K562 (cell line): ENCODE results near the gene PTPN9. TPM values are rescaled to one million over a fixed set of nuclear protein-coding genes. Genes with fewer than 3 reads are reported as not detected.

Experiments
- BHLHE40 ChIP-seq: IDR thresholded peaks from 2 replicates; pipeline ENCODE4 v1.6.1; 2011; ENCODE audit warnings: low read length, improper control_type of control experiment
- BRD4 ChIP-seq: fragments of 200-600 bp; sonication (generic); IDR thresholded peaks from 2 replicates; pipeline ENCODE4 v1.6.1; 2017; ENCODE audit warnings: inconsistent platforms
- FUS ChIP-seq: fragments of 200-400 bp; formaldehyde crosslinking; optimal IDR thresholded peaks from 2 replicates; pipeline ENCODE3; 2017; ENCODE audit warnings: low read depth, low read length
- HNRNPLL ChIP-seq: fragments of 200-400 bp; formaldehyde crosslinking; IDR thresholded peaks from 2 replicates; pipeline ENCODE4 v1.6.1; 2017; ENCODE audit warnings: low read length, low read depth, mild to moderate bottlenecking; ENCODE audit not compliant: poor library complexity, severe bottlenecking
- L3MBTL2 ChIP-seq: fragments of 450-650 bp; IDR thresholded peaks from 2 replicates; pipeline ENCODE4 v1.6.1; 2016; ENCODE audit warnings: mild to moderate bottlenecking, moderate library complexity
- MAZ ChIP-seq, 2 experiments: fragments of 450-650 bp in 1 of 2; sonication (generic) in 1 of 2; formaldehyde crosslinking; IDR thresholded peaks in 1 of 2; conservative IDR thresholded peaks in 1 of 2; 2 replicates each; pipeline versions ENCODE4 v1.4.0 to v1.5.0; 2020; ENCODE audit warnings: mild to moderate bottlenecking in 1 of 2, missing genetic modification reagents in 1 of 2
- NCOA6 ChIP-seq: fragments of 450-650 bp; IDR thresholded peaks from 2 replicates; pipeline ENCODE4 v1.6.1; 2017; ENCODE audit warnings: mild to moderate bottlenecking
- POLR2AphosphoS5 ChIP-seq: IDR thresholded peaks from 2 replicates; pipeline ENCODE4 v1.6.1; 2011; ENCODE audit warnings: mild to moderate bottlenecking, low read depth, low read length, moderate library complexity; ENCODE audit not compliant: control insufficient read depth, insufficient read depth
- YY1 ChIP-seq, 3 experiments: IDR thresholded peaks; 2 replicates each; pipeline ENCODE4 v1.6.1; 2011; ENCODE audit warnings: low read length in 2 of 3, mild to moderate bottlenecking in 2 of 3, moderate library complexity in 2 of 3, borderline replicate concordance in 1 of 3, control low read depth in 1 of 3, low read depth in 1 of 3; ENCODE audit not compliant: insufficient read depth in 3 of 3, insufficient replicate concordance in 2 of 3, control insufficient read depth in 1 of 3, insufficient read length in 1 of 3; ENCODE audit errors: extremely low read depth in 1 of 3
- polyA plus RNA-seq, 8 experiments: library from polyadenylated mRNA; depleted of rRNA in 4 of 8; stranded (reverse) in 5 of 8; unstranded in 3 of 8; fragments of >200 nt; fragmentation: Nextera tagmentation in 2 of 8; fragmentation: Illumina TruSeq in 1 of 8; extraction: Ambion mirVana in 2 of 8; extraction: Trizol in 1 of 8; gene quantifications; 2 replicates each; pipeline versions ENCODE4 v1.2.1 to v1.2.3, GENCODE V29; 2011 to 2014; ENCODE audit warnings: inconsistent platforms in 1 of 8, missing spikeins in 1 of 8
- total RNA-seq, 7 experiments: library from RNA; depleted of rRNA in 6 of 7; stranded (reverse); fragments of >200 nt in 6 of 7; fragmentation: Illumina TruSeq in 2 of 7; extraction: Trizol in 2 of 7; gene quantifications; 2 replicates each; pipeline versions ENCODE4 v1.2.1 to v1.2.3, GENCODE V29; 2011 to 2021; ENCODE audit warnings: low replicate concordance in 1 of 7
- TF ChIP-seq, protein P1 (sequence below), 2 experiments: IDR thresholded peaks; 2 replicates each; pipeline ENCODE4 v1.6.1; 2011; ENCODE audit warnings: borderline replicate concordance in 1 of 2, control low read depth in 1 of 2, low read depth in 1 of 2, low read length in 1 of 2, mild to moderate bottlenecking in 1 of 2, mixed read lengths in 1 of 2, moderate library complexity in 1 of 2; ENCODE audit not compliant: insufficient read depth in 1 of 2, insufficient read length in 1 of 2, poor library complexity in 1 of 2, severe bottlenecking in 1 of 2; ENCODE audit errors: extremely low read depth in 1 of 2
- TF ChIP-seq, protein P2 (sequence below), 3 experiments: fragments of 200-800 bp in 1 of 3; fragments of 250-450 bp in 1 of 3; fragments of 450-650 bp in 1 of 3; sonication (Bioruptor Pico) in 1 of 3; sonication (Bioruptor generic) in 1 of 3; formaldehyde crosslinking in 1 of 3; IDR thresholded peaks; 2 replicates each; pipeline versions ENCODE4 v1.6.1 to v1.8.0; 2016 to 2022; ENCODE audit warnings: mild to moderate bottlenecking in 2 of 3, missing genetic modification characterization in 2 of 3, missing compliant biosample characterization in 1 of 3, moderate library complexity in 1 of 3
- TF ChIP-seq, protein P3 (sequence below): fragments of 450-650 bp; IDR thresholded peaks from 2 replicates; pipeline ENCODE4 v1.6.1; 2018; ENCODE audit not compliant: partially characterized antibody

The PTPN9 gene
- total and polyA plus RNA-seq, 9 of the 15 experiments (the other 6 are each of a cell fraction or from before 2014, with no cell fraction given): 5.0 to 24.0 (median 14.2) TPM

DNA sequence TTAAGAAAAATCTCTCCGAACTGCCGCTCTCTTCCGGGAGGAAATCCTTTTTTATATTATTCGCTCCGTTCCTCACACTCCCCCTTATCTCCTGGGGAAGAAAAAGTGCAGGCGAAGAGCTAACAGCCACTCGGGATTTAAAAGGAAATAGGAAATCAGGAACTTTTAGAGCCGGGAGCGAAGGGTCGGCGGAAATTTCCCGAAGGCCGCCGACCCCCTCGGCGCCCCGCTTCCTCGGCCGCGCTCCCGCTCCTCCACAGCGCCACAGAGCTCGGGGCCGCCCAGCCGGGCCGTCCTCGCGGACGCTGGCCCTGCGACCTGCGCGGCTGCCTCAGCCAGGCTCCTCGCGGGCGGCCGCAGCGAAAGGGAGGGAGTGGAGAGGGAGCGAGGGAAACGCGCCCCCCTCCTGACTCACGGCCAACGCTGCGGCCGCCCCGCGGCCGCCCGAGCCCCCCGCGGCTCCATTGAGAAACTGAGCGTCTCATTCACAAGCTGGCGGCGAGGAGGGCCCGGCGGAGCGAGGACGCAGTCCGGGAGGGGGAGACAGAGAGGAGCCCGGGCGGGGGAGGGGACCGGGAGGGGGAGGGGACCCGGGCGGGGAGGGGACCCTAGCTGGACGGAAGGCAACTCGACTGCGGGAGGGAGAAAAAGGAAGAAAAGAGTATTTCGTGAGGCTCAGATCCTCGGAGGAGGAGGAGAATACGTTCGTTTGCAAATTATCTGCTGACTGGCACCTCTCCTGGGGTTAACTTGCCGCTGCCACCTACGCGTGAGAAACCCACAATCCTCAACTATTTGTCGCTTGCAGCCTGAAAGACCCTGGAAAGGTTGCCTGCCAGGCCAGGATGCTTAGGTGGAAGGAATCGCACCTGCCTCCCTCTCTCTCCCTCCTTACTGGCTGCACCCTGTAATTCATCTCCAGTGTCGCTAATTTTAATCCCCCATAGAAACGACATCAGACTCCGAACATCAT lies at the start of gene PTPN9 (continued):
- TF ChIP-seq HNRNPLL (peak; percentile 22), YY1 (IDR thresholded peaks at IDR 0.05; ENCODE audit: borderline replicate concordance in 1 of 3, control insufficient read depth in 1 of 3, extremely low read depth in 1 of 3, insufficient read depth in 3 of 3, insufficient read length in 1 of 3, insufficient replicate concordance in 2 of 3, low read depth in 1 of 3, low read length in 2 of 3) (peak in 2 of 3 experiments; percentile 74 to 82), POLR2AphosphoS5 (peak; percentile 60), L3MBTL2 (peak; percentile 43; the same call in 1 of the 2 replicates), BRD4 (0 out of 2 replicates have a peak, but pooled peaks have one; percentile 36), MAZ (CRISPR knock-in tag; conservative IDR thresholded peaks at IDR 0.05 in 1 of 2, IDR thresholded peaks at IDR 0.05 in 1 of 2) (peak; percentile 63 to 90), FUS (peak; percentile 53), BHLHE40 (no peak), NCOA6 (no peak)
- TF ChIP-seq, protein P1, sequence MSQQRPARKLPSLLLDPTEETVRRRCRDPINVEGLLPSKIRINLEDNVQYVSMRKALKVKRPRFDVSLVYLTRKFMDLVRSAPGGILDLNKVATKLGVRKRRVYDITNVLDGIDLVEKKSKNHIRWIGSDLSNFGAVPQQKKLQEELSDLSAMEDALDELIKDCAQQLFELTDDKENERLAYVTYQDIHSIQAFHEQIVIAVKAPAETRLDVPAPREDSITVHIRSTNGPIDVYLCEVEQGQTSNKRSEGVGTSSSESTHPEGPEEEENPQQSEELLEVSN (IDR thresholded peaks at IDR 0.05; ENCODE audit: borderline replicate concordance in 1 of 2, extremely low read depth in 1 of 2, insufficient read depth in 1 of 2, insufficient read length in 1 of 2, low read depth in 1 of 2, low read length in 1 of 2, poor library complexity in 1 of 2, severe bottlenecking in 1 of 2): peak in 1 of 2 experiments; percentile 64
- TF ChIP-seq, protein P2, sequence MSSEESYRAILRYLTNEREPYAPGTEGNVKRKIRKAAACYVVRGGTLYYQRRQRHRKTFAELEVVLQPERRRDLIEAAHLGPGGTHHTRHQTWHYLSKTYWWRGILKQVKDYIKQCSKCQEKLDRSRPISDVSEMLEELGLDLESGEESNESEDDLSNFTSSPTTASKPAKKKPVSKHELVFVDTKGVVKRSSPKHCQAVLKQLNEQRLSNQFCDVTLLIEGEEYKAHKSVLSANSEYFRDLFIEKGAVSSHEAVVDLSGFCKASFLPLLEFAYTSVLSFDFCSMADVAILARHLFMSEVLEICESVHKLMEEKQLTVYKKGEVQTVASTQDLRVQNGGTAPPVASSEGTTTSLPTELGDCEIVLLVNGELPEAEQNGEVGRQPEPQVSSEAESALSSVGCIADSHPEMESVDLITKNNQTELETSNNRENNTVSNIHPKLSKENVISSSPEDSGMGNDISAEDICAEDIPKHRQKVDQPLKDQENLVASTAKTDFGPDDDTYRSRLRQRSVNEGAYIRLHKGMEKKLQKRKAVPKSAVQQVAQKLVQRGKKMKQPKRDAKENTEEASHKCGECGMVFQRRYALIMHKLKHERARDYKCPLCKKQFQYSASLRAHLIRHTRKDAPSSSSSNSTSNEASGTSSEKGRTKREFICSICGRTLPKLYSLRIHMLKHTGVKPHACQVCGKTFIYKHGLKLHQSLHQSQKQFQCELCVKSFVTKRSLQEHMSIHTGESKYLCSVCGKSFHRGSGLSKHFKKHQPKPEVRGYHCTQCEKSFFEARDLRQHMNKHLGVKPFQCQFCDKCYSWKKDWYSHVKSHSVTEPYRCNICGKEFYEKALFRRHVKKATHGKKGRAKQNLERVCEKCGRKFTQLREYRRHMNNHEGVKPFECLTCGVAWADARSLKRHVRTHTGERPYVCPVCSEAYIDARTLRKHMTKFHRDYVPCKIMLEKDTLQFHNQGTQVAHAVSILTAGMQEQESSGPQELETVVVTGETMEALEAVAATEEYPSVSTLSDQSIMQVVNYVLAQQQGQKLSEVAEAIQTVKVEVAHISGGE (CRISPR knock-in tag; IDR thresholded peaks at IDR 0.05): peak in 1 of 3 experiments; percentile 74; a peak in 1 of 6 replicates
- TF ChIP-seq, protein P3, sequence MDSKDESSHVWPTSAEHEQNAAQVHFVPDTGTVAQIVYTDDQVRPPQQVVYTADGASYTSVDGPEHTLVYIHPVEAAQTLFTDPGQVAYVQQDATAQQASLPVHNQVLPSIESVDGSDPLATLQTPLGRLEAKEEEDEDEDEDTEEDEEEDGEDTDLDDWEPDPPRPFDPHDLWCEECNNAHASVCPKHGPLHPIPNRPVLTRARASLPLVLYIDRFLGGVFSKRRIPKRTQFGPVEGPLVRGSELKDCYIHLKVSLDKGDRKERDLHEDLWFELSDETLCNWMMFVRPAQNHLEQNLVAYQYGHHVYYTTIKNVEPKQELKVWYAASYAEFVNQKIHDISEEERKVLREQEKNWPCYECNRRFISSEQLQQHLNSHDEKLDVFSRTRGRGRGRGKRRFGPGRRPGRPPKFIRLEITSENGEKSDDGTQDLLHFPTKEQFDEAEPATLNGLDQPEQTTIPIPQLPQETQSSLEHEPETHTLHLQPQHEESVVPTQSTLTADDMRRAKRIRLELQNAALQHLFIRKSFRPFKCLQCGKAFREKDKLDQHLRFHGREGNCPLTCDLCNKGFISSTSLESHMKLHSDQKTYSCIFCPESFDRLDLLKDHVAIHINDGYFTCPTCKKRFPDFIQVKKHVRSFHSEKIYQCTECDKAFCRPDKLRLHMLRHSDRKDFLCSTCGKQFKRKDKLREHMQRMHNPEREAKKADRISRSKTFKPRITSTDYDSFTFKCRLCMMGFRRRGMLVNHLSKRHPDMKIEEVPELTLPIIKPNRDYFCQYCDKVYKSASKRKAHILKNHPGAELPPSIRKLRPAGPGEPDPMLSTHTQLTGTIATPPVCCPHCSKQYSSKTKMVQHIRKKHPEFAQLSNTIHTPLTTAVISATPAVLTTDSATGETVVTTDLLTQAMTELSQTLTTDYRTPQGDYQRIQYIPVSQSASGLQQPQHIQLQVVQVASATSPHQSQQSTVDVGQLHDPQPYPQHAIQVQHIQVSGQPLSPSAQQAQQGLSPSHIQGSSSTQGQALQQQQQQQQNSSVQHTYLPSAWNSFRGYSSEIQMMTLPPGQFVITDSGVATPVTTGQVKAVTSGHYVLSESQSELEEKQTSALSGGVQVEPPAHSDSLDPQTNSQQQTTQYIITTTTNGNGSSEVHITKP: no peak
